ENCODE data around the gene ELAVL4.

- TF ChIP-seq CTCF (IDR thresholded peaks at IDR 0.05), result no peak
- TF ChIP-seq E2F1 (CRISPR knock-in tag; IDR thresholded peaks at IDR 0.05), result no peak
- no peak for TF ChIP-seq ZNF423 (CRISPR knock-in tag; IDR thresholded peaks at IDR 0.05)
- no peak for TF ChIP-seq CREM (CRISPR knock-in tag; IDR thresholded peaks at IDR 0.05)
- no peak for TF ChIP-seq AFF4 (CRISPR knock-in tag; IDR thresholded peaks at IDR 0.05; ENCODE audit: borderline replicate concordance)
- TF ChIP-seq SP1 (CRISPR knock-in tag; conservative IDR thresholded peaks at IDR 0.05), result no peak
- TF ChIP-seq ETV6 (CRISPR knock-in tag; IDR thresholded peaks at IDR 0.05), result no peak
- TF ChIP-seq PRRX2 (CRISPR knock-in tag; IDR thresholded peaks at IDR 0.05), result no peak
- no peak for TF ChIP-seq CBFB (CRISPR knock-in tag; IDR thresholded peaks at IDR 0.05; ENCODE audit: low read depth)
- no peak for TF ChIP-seq IRF1 (CRISPR knock-in tag; IDR thresholded peaks at IDR 0.05)
- TF ChIP-seq STAT6 (CRISPR knock-in tag; conservative IDR thresholded peaks at IDR 0.05; ENCODE audit: low read depth), result no peak
Measured at GRCh38 chr1:50109116-50109515, 396 bp downstream of the ELAVL4 start.
